Measurements from ENCODE around the gene IQCC. TPM values are rescaled to one million over a fixed set of nuclear protein-coding genes. Genes with fewer than 3 reads are reported as not detected.

Gene IQCC
- total RNA-seq, 2 donors from 2014 or later = 4.7 to 6.3 TPM

GRCh38 chr1:32199717-32200072 is 5.8 kb upstream of the IQCC start:
- Histone ChIP-seq H3K4me3 (ENCODE audit: low read length) (peak overlapping the region; percentile 90), H3K9ac (ENCODE audit: extremely low read depth, low read length, poor library complexity, severe bottlenecking) (peak overlapping the region; percentile 72), H3K9me3 (ENCODE audit: control insufficient read depth, low read length) (no peaks in the 10 kb centered on the region), H3K27ac (ENCODE audit: low read depth, low read length) (peak overlapping the region; percentile 86), H3K4me1 (ENCODE audit: control insufficient read depth, insufficient read depth, low read length) (no peaks in the 10 kb centered on the region), H3K27me3 (ENCODE audit: control insufficient read depth, insufficient read depth, low read length, poor library complexity, severe bottlenecking) (no peaks in the 10 kb centered on the region), H3K36me3 (ENCODE audit: control insufficient read depth, insufficient read depth, low read length) (peaks cover 38% of the 10 kb centered on the region)
- peak overlapping the region; percentile 59 for H3K4me3 Mint-ChIP-seq
- H3K36me3 Mint-ChIP-seq (ENCODE audit: low read depth) = peaks cover 28% of the 10 kb centered on the region
- DNase-seq = no peak
- peaks cover 7% of the 10 kb centered on the region for H3K27me3 Mint-ChIP-seq (ENCODE audit: insufficient read depth)
- H3K9me3 Mint-ChIP-seq = no peaks in the 10 kb centered on the region
- no peak for TF ChIP-seq CTCF (conservative IDR thresholded peaks at IDR 0.05)
- 57% methylated on average over 5 of the region's 6 CpGs; no CpG with 5 or more reads in 1 of the 2 experiments for WGBS, 2 experiments (ENCODE audit: insufficient coverage in 1 of 2, insufficient read length in 1 of 2)
- H3K4me1 Mint-ChIP-seq = peaks cover 17% of the 10 kb centered on the region
- H3K27ac Mint-ChIP-seq = no peak overlapping the region

GRCh38 chr1:32200226-32201010 is 5.1 kb upstream of the IQCC start, which contains the start of gene CCDC28B:
Gene CCDC28B (plus strand): TSS chr1:32200595. CDS start chr1:32201936, 1,341 bp downstream.
- peak within 1 kb of the TSS; percentile 90 for H3K27ac Mint-ChIP-seq
- peaks cover 17% of the 10 kb centered on the region for H3K4me1 Mint-ChIP-seq
- H3K27ac ChIP-seq (ENCODE audit: low read depth, low read length) = peak within 1 kb of the TSS; percentile 86

More at GRCh38 chr1:32200226-32201010, 5.1 kb upstream of the IQCC start, which contains the start of gene CCDC28B:
- TF ChIP-seq CTCF (conservative IDR thresholded peaks at IDR 0.05) = no peak
- Histone ChIP-seq H3K36me3 (ENCODE audit: control insufficient read depth, insufficient read depth, low read length) (peaks cover 31% of the 10 kb centered on the region), H3K4me3 (ENCODE audit: low read length) (peak within 1 kb of the TSS; percentile 90), H3K9ac (ENCODE audit: extremely low read depth, low read length, poor library complexity, severe bottlenecking) (peak within 1 kb of the TSS; percentile 72), H3K4me1 (ENCODE audit: control insufficient read depth, insufficient read depth, low read length) (no peaks in the 10 kb centered on the region), H3K9me3 (ENCODE audit: control insufficient read depth, low read length) (no peaks in the 10 kb centered on the region), H3K27me3 (ENCODE audit: control insufficient read depth, insufficient read depth, low read length, poor library complexity, severe bottlenecking) (no peaks in the 10 kb centered on the region)
- peaks cover 21% of the 10 kb centered on the region for H3K36me3 Mint-ChIP-seq (ENCODE audit: low read depth)
- H3K4me3 Mint-ChIP-seq = peak within 1 kb of the TSS; percentile 59
- DNase-seq = peak; percentile 89
- WGBS, 2 experiments (ENCODE audit: insufficient coverage in 1 of 2, insufficient read length in 1 of 2) = 0 to 1% methylated on average over 15 to 33 of the region's 34 CpGs
- no peaks in the 10 kb centered on the region for H3K9me3 Mint-ChIP-seq
- H3K27me3 Mint-ChIP-seq (ENCODE audit: insufficient read depth) = peaks cover 10% of the 10 kb centered on the region
